Endodermal cell (in vitro differentiated cells): ENCODE measurements around the gene KRTAP10-8. TPM values are rescaled to one million over a fixed set of nuclear protein-coding genes. Genes with fewer than 3 reads are reported as not detected.
"Not testable (repeated sequence)": the region's sequence is repeated elsewhere in the genome, so short reads cannot be mapped to it uniquely, and the experiment has no call there.

ENCODE experiments used
- DNase-seq: peaks from one replicate; pipeline ENCODE4 v3.0.0-alpha.2; 2017
- H3K27ac ChIP-seq: 2 replicates; pipeline ENCODE4 v1.5.1; 2013; ENCODE audit warnings: mild to moderate bottlenecking, low read depth, low read length, moderate library complexity
- H3K27me3 ChIP-seq: 2 replicates; pipeline ENCODE4 v1.6.1; 2013; ENCODE audit warnings: mild to moderate bottlenecking, low read length, moderate library complexity; ENCODE audit not compliant: insufficient read depth, control insufficient read depth, poor library complexity, severe bottlenecking
- H3K36me3 ChIP-seq: 2 replicates; pipeline ENCODE4 v1.7.0; 2013; ENCODE audit warnings: mild to moderate bottlenecking, low read length, moderate library complexity; ENCODE audit not compliant: control insufficient read depth, insufficient read depth
- H3K4me1 ChIP-seq: one replicate; pipeline ENCODE4 v1.7.0; 2013; ENCODE audit warnings: low read length; ENCODE audit not compliant: control insufficient read depth, insufficient read depth
- H3K4me3 ChIP-seq: 2 replicates; pipeline ENCODE4 v1.5.1; 2013; ENCODE audit warnings: mild to moderate bottlenecking, low read length, moderate library complexity
- H3K9ac ChIP-seq: 2 replicates; pipeline ENCODE4 v1.6.1; 2013; ENCODE audit warnings: mild to moderate bottlenecking, low read length, moderate library complexity; ENCODE audit not compliant: poor library complexity, severe bottlenecking; ENCODE audit errors: extremely low read depth
- H3K9me3 ChIP-seq: 2 replicates; pipeline ENCODE4 v1.6.1; 2013; ENCODE audit warnings: mild to moderate bottlenecking, low read length, moderate library complexity; ENCODE audit not compliant: control insufficient read depth
- H3K27ac Mint-ChIP-seq: 2 replicates; pipeline ENCODE4 v1.8.0; 2020; ENCODE audit warnings: mixed read lengths
- H3K27me3 Mint-ChIP-seq: 2 replicates; pipeline ENCODE4 v1.8.0; 2021; ENCODE audit warnings: mild to moderate bottlenecking, mixed read lengths; ENCODE audit not compliant: insufficient read depth
- H3K36me3 Mint-ChIP-seq: 2 replicates; pipeline ENCODE4 v1.8.0; 2020; ENCODE audit warnings: low read depth, mixed read lengths
- H3K4me1 Mint-ChIP-seq: 2 replicates; pipeline ENCODE4 v1.8.0; 2020; ENCODE audit warnings: mixed read lengths
- H3K4me3 Mint-ChIP-seq: 2 replicates; pipeline ENCODE4 v1.8.0; 2020; ENCODE audit warnings: mild to moderate bottlenecking, moderate library complexity, mixed read lengths
- H3K9me3 Mint-ChIP-seq: 2 replicates; pipeline ENCODE4 v1.8.0; 2020; ENCODE audit warnings: mild to moderate bottlenecking, mixed read lengths
- WGBS, 2 experiments: methylation state at CpG; one replicate each; pipeline versions ENCODE4 v1.1.5 to v1.1.7; 2013; ENCODE audit warnings: missing lambda C conversion rate in 2 of 2, mixed read lengths in 1 of 2; ENCODE audit not compliant: insufficient coverage in 1 of 2, insufficient read length in 1 of 2; 5-methylcytosine and 5-hydroxymethylcytosine counted together
- total RNA-seq, 2 donors: library from RNA; stranded (reverse); fragmentation: NEBNext Ultra II Directional in 1 of 2; extraction: Animal tissue kit (Norgen Biotek cat#: 25700) in 1 of 2; gene quantifications; 2 replicates in 1 of 2; 3 replicates in 1 of 2; pipeline ENCODE4 v1.2.1, GENCODE V29; 2021
- TF ChIP-seq, protein P1 (sequence below): fragments of 200-600 bp; sonication (generic); conservative IDR thresholded peaks from 2 replicates; pipeline ENCODE4 v1.5.0; 2021; ENCODE audit warnings: antibody characterized with exemption, mild to moderate bottlenecking

The KRTAP10-8 gene
- total RNA-seq, 2 donors from 2014 or later = not detected

DNA sequence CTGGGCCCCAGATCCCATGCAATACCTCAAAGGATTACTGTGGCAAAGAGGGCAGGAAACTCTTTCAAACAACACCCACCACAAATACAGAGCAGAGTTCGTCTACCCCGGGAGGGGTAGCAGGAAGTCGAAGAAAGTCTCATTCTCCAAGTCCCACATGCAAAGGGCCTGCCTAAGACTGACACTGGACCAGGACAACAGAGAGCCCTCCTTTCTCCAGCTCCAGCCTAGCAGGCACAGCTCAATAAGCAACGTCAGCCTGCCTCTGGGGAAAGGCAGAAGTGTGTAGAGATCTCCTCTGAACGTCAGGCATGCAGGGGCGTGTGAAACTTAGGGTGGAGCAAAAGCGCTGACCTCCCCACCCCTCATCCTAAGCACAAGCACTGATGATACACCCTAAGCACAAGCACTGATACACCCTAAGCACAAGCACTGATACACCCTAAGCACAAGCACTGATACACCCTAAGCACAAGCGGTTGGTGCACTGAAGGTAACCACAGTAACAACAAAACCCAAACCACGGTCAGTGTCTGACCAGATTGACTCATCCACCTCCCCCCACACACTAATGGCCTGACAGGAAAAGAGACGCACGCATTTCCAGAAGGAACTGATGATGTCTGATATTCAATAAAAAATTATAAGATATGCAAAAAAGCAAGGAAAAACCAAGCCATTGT lies 47.2 kb downstream of the KRTAP10-8 start:
- H3K36me3 Mint-ChIP-seq = no peaks in the 10 kb centered on the region
- WGBS, 2 experiments = 86 to 93% methylated on average over 7 to 9 of the region's 11 CpGs
- no peak for DNase-seq
- H3K27me3 Mint-ChIP-seq = no peaks in the 10 kb centered on the region
- H3K4me1 Mint-ChIP-seq = peaks cover 10% of the 10 kb centered on the region
- Histone ChIP-seq H3K4me3 (no peak overlapping the region), H3K36me3 (no peaks in the 10 kb centered on the region), H3K4me1 (no peaks in the 10 kb centered on the region), H3K27ac (no peak overlapping the region), H3K27me3 (no peaks in the 10 kb centered on the region), H3K9me3 (peaks cover 6% of the 10 kb centered on the region), H3K9ac (no peak overlapping the region)
- H3K4me3 Mint-ChIP-seq = no peak overlapping the region
- H3K27ac Mint-ChIP-seq = no peak overlapping the region
- TF ChIP-seq, protein P1, sequence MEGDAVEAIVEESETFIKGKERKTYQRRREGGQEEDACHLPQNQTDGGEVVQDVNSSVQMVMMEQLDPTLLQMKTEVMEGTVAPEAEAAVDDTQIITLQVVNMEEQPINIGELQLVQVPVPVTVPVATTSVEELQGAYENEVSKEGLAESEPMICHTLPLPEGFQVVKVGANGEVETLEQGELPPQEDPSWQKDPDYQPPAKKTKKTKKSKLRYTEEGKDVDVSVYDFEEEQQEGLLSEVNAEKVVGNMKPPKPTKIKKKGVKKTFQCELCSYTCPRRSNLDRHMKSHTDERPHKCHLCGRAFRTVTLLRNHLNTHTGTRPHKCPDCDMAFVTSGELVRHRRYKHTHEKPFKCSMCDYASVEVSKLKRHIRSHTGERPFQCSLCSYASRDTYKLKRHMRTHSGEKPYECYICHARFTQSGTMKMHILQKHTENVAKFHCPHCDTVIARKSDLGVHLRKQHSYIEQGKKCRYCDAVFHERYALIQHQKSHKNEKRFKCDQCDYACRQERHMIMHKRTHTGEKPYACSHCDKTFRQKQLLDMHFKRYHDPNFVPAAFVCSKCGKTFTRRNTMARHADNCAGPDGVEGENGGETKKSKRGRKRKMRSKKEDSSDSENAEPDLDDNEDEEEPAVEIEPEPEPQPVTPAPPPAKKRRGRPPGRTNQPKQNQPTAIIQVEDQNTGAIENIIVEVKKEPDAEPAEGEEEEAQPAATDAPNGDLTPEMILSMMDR = no peak
- peaks cover 13% of the 10 kb centered on the region for H3K9me3 Mint-ChIP-seq

DNA sequence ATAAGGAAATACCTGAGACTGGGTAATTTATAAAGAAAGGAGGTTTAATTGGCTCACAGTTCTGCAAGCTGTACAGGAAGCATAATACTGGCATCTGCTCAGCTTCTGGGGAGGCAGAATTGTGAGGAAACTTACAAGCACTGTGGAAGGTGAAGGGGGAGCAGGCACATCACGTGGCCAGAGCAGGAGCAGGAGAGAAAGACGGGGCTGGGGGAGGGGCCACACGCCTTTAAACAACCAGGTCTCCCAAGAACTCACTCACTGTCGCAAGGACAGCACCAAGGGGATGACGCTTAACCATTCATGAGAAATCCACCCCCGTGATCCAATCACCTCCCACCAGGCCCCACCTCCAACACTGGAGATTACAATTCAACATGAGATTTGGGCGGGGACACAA lies 49.7 kb downstream of the KRTAP10-8 start:
- Mint-ChIP-seq H3K9me3 (peaks cover 12% of the 10 kb centered on the region), H3K4me1 (peaks cover 10% of the 10 kb centered on the region)
- H3K27me3 Mint-ChIP-seq, H3K9me3 ChIP-seq, H3K9ac ChIP-seq, H3K27ac Mint-ChIP-seq, H3K4me1 ChIP-seq, H3K27me3 ChIP-seq, H3K36me3 ChIP-seq, DNase-seq, H3K27ac ChIP-seq, H3K4me3 Mint-ChIP-seq, H3K36me3 Mint-ChIP-seq, H3K4me3 ChIP-seq: not testable (repeated sequence)
- WGBS, 2 experiments = 44 to 65% methylated on average over 2 to 6 of the region's 7 CpGs

Other genes with a start within 250 kb of the KRTAP10-8 start
- gene LRRC3, start 156.6 kb upstream of the KRTAP10-8 start, total RNA-seq = 10 to 100 TPM; 14.1 to 16.5 TPM
- gene KRTAP10-1, start 71.9 kb upstream of the KRTAP10-8 start, total RNA-seq = not detected
- gene KRTAP10-2, start 60.6 kb upstream of the KRTAP10-8 start, total RNA-seq = not detected
- gene KRTAP10-3, start 53.3 kb upstream of the KRTAP10-8 start, total RNA-seq = not detected
- gene KRTAP10-4, start 38.4 kb upstream of the KRTAP10-8 start, total RNA-seq = not detected
- not detected for gene KRTAP10-5, start 31.5 kb upstream of the KRTAP10-8 start, total RNA-seq
- not detected for gene KRTAP10-6, start 19.6 kb upstream of the KRTAP10-8 start, total RNA-seq
- not detected for gene KRTAP10-7, start 11.5 kb upstream of the KRTAP10-8 start, total RNA-seq
- not detected for gene KRTAP10-9, start 15.0 kb downstream of the KRTAP10-8 start, total RNA-seq
- not detected for gene KRTAP10-10, start 25.3 kb downstream of the KRTAP10-8 start, total RNA-seq
- gene KRTAP10-11, start 34.3 kb downstream of the KRTAP10-8 start, total RNA-seq = not detected
- not detected for gene KRTAP12-4, start 42.6 kb downstream of the KRTAP10-8 start, total RNA-seq
- not detected for gene KRTAP12-3, start 45.9 kb downstream of the KRTAP10-8 start, total RNA-seq
- not detected for gene KRTAP12-2, start 54.8 kb downstream of the KRTAP10-8 start, total RNA-seq
- gene KRTAP12-1, start 70.1 kb downstream of the KRTAP10-8 start, total RNA-seq = not detected
- gene KRTAP10-12, start 85.1 kb downstream of the KRTAP10-8 start, total RNA-seq = not detected
- gene TSPEAR, start 99.5 kb downstream of the KRTAP10-8 start, total RNA-seq = 1 to 10 TPM; 1.5 to 6.0 TPM
- 10 to 100 TPM; 84.0 to 84.8 TPM for gene UBE2G2, start 189.7 kb downstream of the KRTAP10-8 start, total RNA-seq
- gene SUMO3, start 206.0 kb downstream of the KRTAP10-8 start, total RNA-seq = 10 to 100 TPM; 79.5 to 96.4 TPM